ENCODE data around the gene WNK1. TPM values are rescaled to one million over a fixed set of nuclear protein-coding genes. Genes with fewer than 3 reads are reported as not detected.

The WNK1 gene
- total and polyA plus RNA-seq, 2 donors (not counting 3 experiments of a cell fraction or from before 2014, with no cell fraction given), result 46.3 to 108 TPM

DNA sequence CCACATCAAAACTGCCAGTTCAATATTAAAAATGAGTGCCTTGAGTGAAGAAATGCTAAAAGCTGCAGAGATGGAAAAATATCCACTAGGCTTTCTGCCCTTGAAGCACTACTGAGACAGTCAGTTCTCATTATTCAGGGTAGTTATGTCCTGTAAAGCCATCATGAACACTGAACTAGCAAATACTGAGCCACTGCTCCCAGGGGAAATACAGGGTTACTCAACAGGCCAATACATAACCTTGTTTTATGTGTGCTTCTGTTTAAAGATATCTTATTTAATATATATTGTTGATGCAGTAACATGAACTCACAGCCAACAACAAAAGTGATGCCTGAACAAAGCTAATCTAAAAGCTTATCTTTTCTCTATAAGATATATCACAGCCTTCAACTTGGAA is 193.8 kb downstream of the WNK1 start:
- no peak for FAIRE-seq

GRCh38 chr12:946631-947030 is 194.3 kb downstream of the WNK1 start:
- BruUV-seq (replicated peaks), result no TSS peak
- TF ChIP-seq GATA2 (IDR thresholded peaks at IDR 0.05; ENCODE audit: insufficient read depth, insufficient read length, low read depth, low read length), result no peak
- TF ChIP-seq FOS (IDR thresholded peaks at IDR 0.05; ENCODE audit: borderline replicate concordance, insufficient read depth, low read length), result no peak
- TF ChIP-seq MYC (IDR thresholded peaks at IDR 0.05; ENCODE audit: low read depth, low read length), result no peak
- TF ChIP-seq, protein P1, sequence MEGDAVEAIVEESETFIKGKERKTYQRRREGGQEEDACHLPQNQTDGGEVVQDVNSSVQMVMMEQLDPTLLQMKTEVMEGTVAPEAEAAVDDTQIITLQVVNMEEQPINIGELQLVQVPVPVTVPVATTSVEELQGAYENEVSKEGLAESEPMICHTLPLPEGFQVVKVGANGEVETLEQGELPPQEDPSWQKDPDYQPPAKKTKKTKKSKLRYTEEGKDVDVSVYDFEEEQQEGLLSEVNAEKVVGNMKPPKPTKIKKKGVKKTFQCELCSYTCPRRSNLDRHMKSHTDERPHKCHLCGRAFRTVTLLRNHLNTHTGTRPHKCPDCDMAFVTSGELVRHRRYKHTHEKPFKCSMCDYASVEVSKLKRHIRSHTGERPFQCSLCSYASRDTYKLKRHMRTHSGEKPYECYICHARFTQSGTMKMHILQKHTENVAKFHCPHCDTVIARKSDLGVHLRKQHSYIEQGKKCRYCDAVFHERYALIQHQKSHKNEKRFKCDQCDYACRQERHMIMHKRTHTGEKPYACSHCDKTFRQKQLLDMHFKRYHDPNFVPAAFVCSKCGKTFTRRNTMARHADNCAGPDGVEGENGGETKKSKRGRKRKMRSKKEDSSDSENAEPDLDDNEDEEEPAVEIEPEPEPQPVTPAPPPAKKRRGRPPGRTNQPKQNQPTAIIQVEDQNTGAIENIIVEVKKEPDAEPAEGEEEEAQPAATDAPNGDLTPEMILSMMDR (IDR thresholded peaks at IDR 0.05; ENCODE audit: extremely low read depth in 1 of 2, insufficient read depth in 1 of 2, low read depth in 1 of 2, low read length in 2 of 2), result no peak
- TF ChIP-seq, protein P2, sequence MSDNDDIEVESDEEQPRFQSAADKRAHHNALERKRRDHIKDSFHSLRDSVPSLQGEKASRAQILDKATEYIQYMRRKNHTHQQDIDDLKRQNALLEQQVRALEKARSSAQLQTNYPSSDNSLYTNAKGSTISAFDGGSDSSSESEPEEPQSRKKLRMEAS (IDR thresholded peaks at IDR 0.05; ENCODE audit: insufficient read depth, insufficient read length), result no peak
- TF ChIP-seq POLR2A (IDR thresholded peaks at IDR 0.05; ENCODE audit: low read depth, low read length), result no peak
- TF ChIP-seq POLR2AphosphoS5 (IDR thresholded peaks at IDR 0.05; ENCODE audit: insufficient read depth, low read depth, low read length), result no peak
- no peak for TF ChIP-seq EZH2 (IDR thresholded peaks at IDR 0.05; ENCODE audit: borderline replicate concordance, low read depth, low read length, severe bottlenecking)
- TF ChIP-seq JUN (IDR thresholded peaks at IDR 0.05; ENCODE audit: borderline replicate concordance, insufficient read depth, insufficient read length, low read depth), result no peak
- POLR2A ChIA-PET, result no interaction called here
- H3K9me1 ChIP-seq (replicated peaks; ENCODE audit: control insufficient read depth, extremely low read depth, insufficient read depth, low read length), result no peaks in the 10 kb centered on the region
- H4K20me1 ChIP-seq (replicated peaks; ENCODE audit: control insufficient read depth, extremely low read depth, insufficient read depth, low read length), result no peaks in the 10 kb centered on the region
- FAIRE-seq (no peak), DNase-seq (ENCODE audit: low read depth, low spot score) (no peak)
- H3K27me3 ChIP-seq (ENCODE audit: control insufficient read depth in 2 of 2, insufficient read depth in 2 of 2, low read length in 2 of 2), result no peaks in the 10 kb centered on the region
- dilution Hi-C loops (cut with MboI; ENCODE audit: extremely low pct_ligation_motif_present, low sequenced_read_pairs), result no loop called here
- no peak overlapping the region for H3K4me3 ChIP-seq (replicated peaks in 1 of 3; ENCODE audit: insufficient read depth in 1 of 3, low read depth in 1 of 3, low read length in 3 of 3)
- intact Hi-C loops (cut with micrococcal nuclease), result no loop called here
- no peak overlapping the region for H3K9ac ChIP-seq (replicated peaks; ENCODE audit: extremely low read depth, insufficient read depth, low read length)
- H3K9me3 ChIP-seq (replicated peaks; ENCODE audit: control insufficient read depth, insufficient read depth, low read length), result no peaks in the 10 kb centered on the region
- no peak overlapping the region for H2AFZ ChIP-seq (ENCODE audit: low read depth, low read length)
- no peak overlapping the region for H3K27ac ChIP-seq (ENCODE audit: insufficient read depth, low read depth, low read length)
- no peaks in the 10 kb centered on the region for H3K36me3 ChIP-seq (ENCODE audit: control insufficient read depth in 2 of 2, extremely low read depth in 1 of 2, insufficient read depth in 2 of 2, low read length in 2 of 2)
- CTCF ChIA-PET, result interaction anchor here (0.7 to 4.0 kb wide), 2 partner anchors 9 to 146 kb away, joined by 3 to 19 read pairs; no protein-coding TSS in a partner anchor
- peaks cover 27% of the 10 kb centered on the region for H3K79me2 ChIP-seq (ENCODE audit: control insufficient read depth, insufficient read depth, low read length)
- peaks cover 6% of the 10 kb centered on the region for H3K4me1 ChIP-seq (ENCODE audit: control insufficient read depth, extremely low read depth, insufficient read depth, low read length)
- no peak overlapping the region for H3K4me2 ChIP-seq (ENCODE audit: insufficient read depth, low read length)

More for the DNA sequence above, 193.8 kb downstream of the WNK1 start:
- DNase-seq (ENCODE audit: low read depth, low spot score), result no peak
- Histone ChIP-seq H3K9ac (replicated peaks; ENCODE audit: extremely low read depth, insufficient read depth, low read length) (no peak overlapping the region), H3K9me1 (replicated peaks; ENCODE audit: control insufficient read depth, extremely low read depth, insufficient read depth, low read length) (no peaks in the 10 kb centered on the region), H3K4me2 (ENCODE audit: insufficient read depth, low read length) (no peak overlapping the region), H2AFZ (ENCODE audit: low read depth, low read length) (no peak overlapping the region), H3K9me3 (replicated peaks; ENCODE audit: control insufficient read depth, insufficient read depth, low read length) (no peaks in the 10 kb centered on the region), H4K20me1 (replicated peaks; ENCODE audit: control insufficient read depth, extremely low read depth, insufficient read depth, low read length) (no peaks in the 10 kb centered on the region), H3K4me3 (replicated peaks in 1 of 3; ENCODE audit: insufficient read depth in 1 of 3, low read depth in 1 of 3, low read length in 3 of 3) (no peak overlapping the region), H3K4me1 (ENCODE audit: control insufficient read depth, extremely low read depth, insufficient read depth, low read length) (peaks cover 6% of the 10 kb centered on the region), H3K36me3 (ENCODE audit: control insufficient read depth in 2 of 2, extremely low read depth in 1 of 2, insufficient read depth in 2 of 2, low read length in 2 of 2) (no peaks in the 10 kb centered on the region), H3K27me3 (ENCODE audit: control insufficient read depth in 2 of 2, insufficient read depth in 2 of 2, low read length in 2 of 2) (no peaks in the 10 kb centered on the region), H3K79me2 (ENCODE audit: control insufficient read depth, insufficient read depth, low read length) (peaks cover 27% of the 10 kb centered on the region), H3K27ac (ENCODE audit: insufficient read depth, low read depth, low read length) (no peak overlapping the region)
- ChIA-PET POLR2A (no interaction called here), CTCF (interaction anchor here (0.7 to 4.0 kb wide), 2 partner anchors 9 to 147 kb away, joined by 3 to 19 read pairs; no protein-coding TSS in a partner anchor)
- dilution Hi-C loops (cut with MboI; ENCODE audit: extremely low pct_ligation_motif_present, low sequenced_read_pairs), result no loop called here
- TF ChIP-seq, protein P2 (IDR thresholded peaks at IDR 0.05; ENCODE audit: insufficient read depth, insufficient read length), result no peak
- no peak for TF ChIP-seq POLR2A (IDR thresholded peaks at IDR 0.05; ENCODE audit: low read depth, low read length)
- TF ChIP-seq, protein P1 (IDR thresholded peaks at IDR 0.05; ENCODE audit: extremely low read depth in 1 of 2, insufficient read depth in 1 of 2, low read depth in 1 of 2, low read length in 2 of 2), result no peak
- BruUV-seq (replicated peaks), result no TSS peak
- intact Hi-C loops (cut with micrococcal nuclease), result no loop called here

Data from endothelial cell of umbilical vein (primary cell).